ENCODE data around the gene GARS1.
A peak's percentile ranks its signal among the peaks of the same experiment; 100 is the strongest.

Gene GARS1

DNA sequence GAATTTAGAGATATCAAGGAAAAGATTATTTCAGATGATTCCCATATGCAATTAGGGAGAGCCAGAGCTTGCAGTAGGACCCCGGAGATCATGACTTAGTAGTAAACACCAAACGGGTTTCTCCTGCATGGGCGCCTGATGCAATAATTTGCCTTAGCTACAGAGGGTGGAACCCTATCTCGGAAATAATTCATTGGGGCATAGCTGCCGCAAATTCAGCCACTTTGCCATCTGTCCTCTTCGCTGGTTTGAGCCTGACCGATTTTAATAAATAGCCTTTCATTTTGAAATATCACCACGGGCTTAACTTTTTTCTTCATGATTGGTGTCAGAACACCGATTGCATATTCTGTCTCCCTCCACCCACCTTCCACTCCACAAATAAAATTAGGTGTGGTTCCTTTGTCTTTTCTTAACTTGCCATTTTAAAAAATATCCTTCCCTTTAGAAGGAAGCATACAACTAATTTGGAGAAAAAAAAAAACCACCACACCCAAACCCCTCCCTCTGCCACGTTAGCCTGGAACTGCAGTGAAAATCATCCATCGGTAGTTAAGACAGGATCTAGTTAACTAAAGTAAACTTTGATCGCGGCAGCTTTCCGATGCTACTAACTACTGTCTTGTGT is 1.4 kb downstream of the GARS1 start:
- Histone ChIP-seq H3K9ac (ENCODE audit: insufficient read length, low read depth) (peak overlapping the region; percentile 98), H3K4me1 (ENCODE audit: insufficient read depth, insufficient read length) (no peaks in the 10 kb centered on the region), H3K9me3 (ENCODE audit: insufficient read depth, low read length) (no peaks in the 10 kb centered on the region), H3K4me3 (ENCODE audit: insufficient read length, low read depth) (peak overlapping the region; percentile 99), H3K27me3 (ENCODE audit: insufficient read depth, insufficient read length) (no peaks in the 10 kb centered on the region), H3K36me3 (ENCODE audit: insufficient read depth, insufficient read length, low read length) (peaks cover 29% of the 10 kb centered on the region)
- DNase-seq (ENCODE audit: low read depth, low spot score) = no peak
- no peak for TF ChIP-seq YY1 (IDR thresholded peaks at IDR 0.05; ENCODE audit: insufficient read depth, insufficient read length)
- no peak for TF ChIP-seq SUZ12 (IDR thresholded peaks at IDR 0.05; ENCODE audit: extremely low read depth, insufficient read depth, insufficient read length)
- TF ChIP-seq ZNF274 (IDR thresholded peaks at IDR 0.05; ENCODE audit: low read depth, low read length) = no peak

DNA sequence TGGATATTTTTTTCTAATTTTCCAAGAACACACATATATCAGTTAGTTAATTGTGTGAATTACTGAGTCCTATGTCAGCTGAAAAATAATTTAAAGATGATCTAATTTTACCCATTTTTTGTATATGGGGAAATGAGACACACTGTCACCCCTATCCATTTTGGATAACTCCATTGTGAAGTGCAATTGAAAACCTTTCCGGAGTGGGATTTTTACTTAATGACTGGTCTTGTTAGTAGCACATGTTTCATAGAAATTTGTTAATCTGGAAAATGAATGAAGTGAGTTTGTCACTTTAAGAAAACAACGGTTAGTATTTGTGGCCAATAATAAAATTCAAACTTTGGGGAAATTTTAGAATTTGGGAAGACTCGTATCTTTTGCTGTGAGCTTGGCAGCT is 2.0 kb downstream of the GARS1 start:
- Histone ChIP-seq H3K4me3 (ENCODE audit: insufficient read length, low read depth) (peak overlapping the region; percentile 99), H3K36me3 (ENCODE audit: insufficient read depth, insufficient read length, low read length) (peaks cover 34% of the 10 kb centered on the region), H3K9me3 (ENCODE audit: insufficient read depth, low read length) (no peaks in the 10 kb centered on the region), H3K4me1 (ENCODE audit: insufficient read depth, insufficient read length) (no peaks in the 10 kb centered on the region), H3K9ac (ENCODE audit: insufficient read length, low read depth) (peak overlapping the region; percentile 98), H3K27me3 (ENCODE audit: insufficient read depth, insufficient read length) (no peaks in the 10 kb centered on the region)
- DNase-seq (ENCODE audit: low read depth, low spot score) = no peak
- TF ChIP-seq ZNF274 (IDR thresholded peaks at IDR 0.05; ENCODE audit: low read depth, low read length) (no peak), SUZ12 (IDR thresholded peaks at IDR 0.05; ENCODE audit: extremely low read depth, insufficient read depth, insufficient read length) (no peak), YY1 (IDR thresholded peaks at IDR 0.05; ENCODE audit: insufficient read depth, insufficient read length) (no peak)

DNA sequence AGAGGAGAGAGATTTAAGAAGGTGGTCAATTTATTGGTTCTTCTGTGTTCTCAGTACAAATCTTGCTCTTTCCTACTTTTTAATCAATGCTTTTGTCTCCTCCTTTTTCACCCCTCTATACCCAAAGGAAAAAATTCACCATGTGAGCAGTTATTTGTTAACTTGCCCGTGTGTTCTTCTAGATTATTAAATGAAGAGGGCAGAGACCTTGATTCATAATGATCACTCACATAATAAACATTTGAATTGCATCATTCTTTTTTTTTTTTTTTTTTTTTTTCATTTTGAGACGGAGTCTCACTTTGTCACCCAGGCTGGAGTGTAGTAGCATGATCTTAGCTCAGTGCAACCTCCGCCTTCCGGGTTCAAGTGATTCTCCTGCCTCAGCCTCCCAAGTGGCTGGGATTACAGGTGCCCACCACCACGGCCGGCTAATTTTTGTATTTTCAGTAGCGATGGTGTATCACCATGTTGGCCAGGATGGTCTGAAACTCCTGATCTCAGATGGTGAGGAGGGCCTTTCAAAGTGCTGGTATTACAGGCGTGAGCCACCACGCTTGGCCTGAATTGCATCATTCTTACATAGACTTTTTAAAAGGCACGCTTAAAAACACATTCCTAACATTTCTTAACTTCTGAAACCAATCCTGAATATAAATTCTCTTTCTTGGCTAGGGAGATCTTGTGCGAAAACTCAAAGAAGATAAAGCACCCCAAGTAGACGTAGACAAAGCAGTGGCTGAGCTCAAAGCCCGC is 3.6 kb downstream of the GARS1 start:
- Histone ChIP-seq H3K4me3 (ENCODE audit: insufficient read length, low read depth) (no peak overlapping the region), H3K27me3 (ENCODE audit: insufficient read depth, insufficient read length) (no peaks in the 10 kb centered on the region), H3K36me3 (ENCODE audit: insufficient read depth, insufficient read length, low read length) (peaks cover 46% of the 10 kb centered on the region)

DNA sequence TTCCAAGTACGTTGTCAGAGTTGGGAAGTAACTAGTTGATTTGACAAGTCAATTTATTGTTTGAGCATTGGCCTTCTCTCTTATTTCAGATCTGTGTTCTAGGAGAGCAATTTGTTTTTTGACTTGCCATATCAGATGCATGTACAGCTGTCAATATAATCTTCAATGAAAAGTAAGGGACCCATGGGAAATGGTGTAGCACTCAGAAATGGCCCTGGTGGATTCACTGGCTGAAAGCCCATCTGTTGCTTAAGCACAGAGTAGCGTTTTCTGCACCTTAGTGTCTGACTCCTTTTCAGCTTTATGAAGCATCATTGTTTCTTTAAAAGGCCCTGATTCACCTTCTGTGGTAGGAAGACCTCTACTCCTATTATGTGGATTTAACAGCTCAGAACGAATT is 10.2 kb downstream of the GARS1 start:
- no peak for TF ChIP-seq YY1 (IDR thresholded peaks at IDR 0.05; ENCODE audit: insufficient read depth, insufficient read length)
- no peak for TF ChIP-seq SUZ12 (IDR thresholded peaks at IDR 0.05; ENCODE audit: extremely low read depth, insufficient read depth, insufficient read length)
- TF ChIP-seq ZNF274 (IDR thresholded peaks at IDR 0.05; ENCODE audit: low read depth, low read length) = no peak
- Histone ChIP-seq H3K4me3 (ENCODE audit: insufficient read length, low read depth) (no peak overlapping the region), H3K4me1 (ENCODE audit: insufficient read depth, insufficient read length) (no peaks in the 10 kb centered on the region), H3K9me3 (ENCODE audit: insufficient read depth, low read length) (no peaks in the 10 kb centered on the region), H3K9ac (ENCODE audit: insufficient read length, low read depth) (no peak overlapping the region), H3K36me3 (ENCODE audit: insufficient read depth, insufficient read length, low read length) (peaks cover 85% of the 10 kb centered on the region), H3K27me3 (ENCODE audit: insufficient read depth, insufficient read length) (no peaks in the 10 kb centered on the region)
- no peak for DNase-seq (ENCODE audit: low read depth, low spot score)

More for the DNA sequence above, 3.6 kb downstream of the GARS1 start:
- TF ChIP-seq SUZ12 (IDR thresholded peaks at IDR 0.05; ENCODE audit: extremely low read depth, insufficient read depth, insufficient read length) (no peak), ZNF274 (IDR thresholded peaks at IDR 0.05; ENCODE audit: low read depth, low read length) (no peak), YY1 (IDR thresholded peaks at IDR 0.05; ENCODE audit: insufficient read depth, insufficient read length) (no peak)
- no peak for DNase-seq (ENCODE audit: low read depth, low spot score)
- Histone ChIP-seq H3K9me3 (ENCODE audit: insufficient read depth, low read length) (no peaks in the 10 kb centered on the region), H3K4me1 (ENCODE audit: insufficient read depth, insufficient read length) (no peaks in the 10 kb centered on the region), H3K9ac (ENCODE audit: insufficient read length, low read depth) (no peak overlapping the region)

DNA sequence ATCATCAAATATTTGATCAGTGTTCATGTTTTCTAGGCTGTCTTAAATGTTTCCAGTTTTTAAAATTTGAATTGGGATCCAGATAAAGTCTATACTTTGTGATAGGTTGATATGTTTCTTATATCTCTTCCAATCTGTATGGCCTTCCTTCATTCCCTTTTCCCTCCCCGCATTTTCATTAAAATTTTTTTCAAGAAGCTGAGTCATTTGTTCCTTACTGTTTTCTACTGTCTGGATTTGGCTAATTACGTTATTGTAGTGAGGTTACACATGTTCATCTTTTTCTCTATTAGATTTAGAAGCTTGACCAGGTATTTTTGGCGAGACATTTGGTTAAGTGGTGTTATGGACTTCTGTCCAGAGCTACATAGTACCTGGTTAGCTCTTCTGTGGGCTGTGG is 11.2 kb downstream of the GARS1 start:
- Histone ChIP-seq H3K9ac (ENCODE audit: insufficient read length, low read depth) (no peak overlapping the region), H3K27me3 (ENCODE audit: insufficient read depth, insufficient read length) (no peaks in the 10 kb centered on the region), H3K4me3 (ENCODE audit: insufficient read length, low read depth) (no peak overlapping the region), H3K9me3 (ENCODE audit: insufficient read depth, low read length) (no peaks in the 10 kb centered on the region), H3K36me3 (ENCODE audit: insufficient read depth, insufficient read length, low read length) (peaks cover 85% of the 10 kb centered on the region), H3K4me1 (ENCODE audit: insufficient read depth, insufficient read length) (no peaks in the 10 kb centered on the region)
- DNase-seq (ENCODE audit: low read depth, low spot score) = no peak
- TF ChIP-seq YY1 (IDR thresholded peaks at IDR 0.05; ENCODE audit: insufficient read depth, insufficient read length) (no peak), SUZ12 (IDR thresholded peaks at IDR 0.05; ENCODE audit: extremely low read depth, insufficient read depth, insufficient read length) (no peak), ZNF274 (IDR thresholded peaks at IDR 0.05; ENCODE audit: low read depth, low read length) (no peak)

DNA sequence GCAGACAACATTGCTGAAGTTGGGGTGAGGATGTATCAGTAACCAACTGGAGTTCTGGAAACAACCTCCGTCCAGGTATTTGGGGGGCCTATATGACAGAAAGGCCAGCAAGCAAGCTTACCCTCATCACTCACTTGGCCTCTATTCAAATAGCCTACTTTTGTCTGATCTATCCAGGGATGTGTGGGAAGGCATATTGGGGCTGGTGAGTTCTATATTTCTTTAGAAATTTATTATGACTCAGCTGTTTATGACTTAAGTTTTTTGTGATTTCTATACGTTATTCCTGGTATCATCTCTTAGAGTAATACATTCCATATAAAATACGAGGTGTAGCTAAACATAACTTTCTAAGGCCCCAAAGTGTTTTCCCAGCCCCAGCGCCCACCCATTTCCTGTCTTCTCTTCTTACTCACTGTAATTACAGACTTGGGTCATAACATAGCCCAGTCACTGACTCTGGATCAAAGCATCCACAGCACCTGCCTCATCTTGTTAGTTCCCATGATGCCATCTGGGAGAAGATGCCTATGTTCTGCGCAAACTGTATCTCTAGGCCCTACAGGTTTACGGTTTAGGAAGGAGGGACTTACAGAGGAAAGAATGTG is 18.1 kb downstream of the GARS1 start:
- H3K4me1 ChIP-seq (ENCODE audit: insufficient read depth, insufficient read length) = no peaks in the 10 kb centered on the region
- H3K9me3 ChIP-seq (ENCODE audit: insufficient read depth, low read length) = no peaks in the 10 kb centered on the region
- H3K9ac ChIP-seq (ENCODE audit: insufficient read length, low read depth) = no peak overlapping the region
- TF ChIP-seq YY1 (IDR thresholded peaks at IDR 0.05; ENCODE audit: insufficient read depth, insufficient read length) (no peak), SUZ12 (IDR thresholded peaks at IDR 0.05; ENCODE audit: extremely low read depth, insufficient read depth, insufficient read length) (no peak), ZNF274 (IDR thresholded peaks at IDR 0.05; ENCODE audit: low read depth, low read length) (no peak)
- DNase-seq (ENCODE audit: low read depth, low spot score) = no peak
- H3K27me3 ChIP-seq (ENCODE audit: insufficient read depth, insufficient read length) = no peaks in the 10 kb centered on the region
- no peak overlapping the region for H3K4me3 ChIP-seq (ENCODE audit: insufficient read length, low read depth)
- H3K36me3 ChIP-seq (ENCODE audit: insufficient read depth, insufficient read length, low read length) = peaks cover 94% of the 10 kb centered on the region
